Renal cortex interstitium (tissue), 15 donors: Measurements from ENCODE around the gene TTLL10. TPM values are rescaled to one million over a fixed set of nuclear protein-coding genes. Genes with fewer than 3 reads are reported as not detected.

Experiments used
- DNase-seq, 11 donors: peaks; one replicate each; pipeline ENCODE4 v3.0.0-alpha.2; 2013; ENCODE audit warnings: low read depth in 9 of 11, low spot score in 4 of 11; ENCODE audit errors: extremely low read depth in 1 of 11
- long read RNA-seq, 16 experiments: transcript quantifications; one replicate each; lab custom pipeline, GENCODE V29; 2026
- polyA plus RNA-seq, 3 donors: library from polyadenylated mRNA; unstranded; fragments of 120-200 nt; gene quantifications; one replicate each; pipeline ENCODE4 v1.2.1, GENCODE V29; 2013; ENCODE audit not compliant: insufficient read length in 3 of 3

Gene TTLL10, protein sequence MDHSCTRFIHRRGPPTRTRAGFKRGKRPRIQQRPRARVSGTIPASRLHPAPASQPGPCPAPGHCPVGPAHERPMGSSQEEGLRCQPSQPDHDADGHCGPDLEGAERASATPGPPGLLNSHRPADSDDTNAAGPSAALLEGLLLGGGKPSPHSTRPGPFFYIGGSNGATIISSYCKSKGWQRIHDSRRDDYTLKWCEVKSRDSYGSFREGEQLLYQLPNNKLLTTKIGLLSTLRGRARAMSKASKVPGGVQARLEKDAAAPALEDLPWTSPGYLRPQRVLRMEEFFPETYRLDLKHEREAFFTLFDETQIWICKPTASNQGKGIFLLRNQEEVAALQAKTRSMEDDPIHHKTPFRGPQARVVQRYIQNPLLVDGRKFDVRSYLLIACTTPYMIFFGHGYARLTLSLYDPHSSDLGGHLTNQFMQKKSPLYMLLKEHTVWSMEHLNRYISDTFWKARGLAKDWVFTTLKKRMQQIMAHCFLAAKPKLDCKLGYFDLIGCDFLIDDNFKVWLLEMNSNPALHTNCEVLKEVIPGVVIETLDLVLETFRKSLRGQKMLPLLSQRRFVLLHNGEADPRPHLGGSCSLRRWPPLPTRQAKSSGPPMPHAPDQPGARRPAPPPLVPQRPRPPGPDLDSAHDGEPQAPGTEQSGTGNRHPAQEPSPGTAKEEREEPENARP
- polyA plus RNA-seq, result under 1 TPM; 0.30 to 0.88 (median 0.50) TPM
- long read RNA-seq, donor 1, partial matches to known transcripts, result 0 of 1 reads
- long read RNA-seq, donor 1, other reads (novel, unspliced or antisense), result 0 of 1 reads
- long read RNA-seq, donor 2, result 0 reads
- long read RNA-seq, donor 3, result 0 reads
- long read RNA-seq, donor 4, result 0 reads
- long read RNA-seq, donor 5, result 0 reads
- long read RNA-seq, donor 6, result 0 reads
- long read RNA-seq, donor 7, result 0 reads
- long read RNA-seq, donor 8, result 0 reads
- long read RNA-seq, donor 9, result 0 reads
- long read RNA-seq, donor 10, result 0 reads
- long read RNA-seq, donor 11, result 0 reads
- long read RNA-seq, donor 12, result 0 reads
- long read RNA-seq, donor 13, result 0 reads
- long read RNA-seq, donor 14, result 0 reads
- long read RNA-seq, donor 15, result 0 reads
- long read RNA-seq, donor 16, result 0 reads

DNA sequence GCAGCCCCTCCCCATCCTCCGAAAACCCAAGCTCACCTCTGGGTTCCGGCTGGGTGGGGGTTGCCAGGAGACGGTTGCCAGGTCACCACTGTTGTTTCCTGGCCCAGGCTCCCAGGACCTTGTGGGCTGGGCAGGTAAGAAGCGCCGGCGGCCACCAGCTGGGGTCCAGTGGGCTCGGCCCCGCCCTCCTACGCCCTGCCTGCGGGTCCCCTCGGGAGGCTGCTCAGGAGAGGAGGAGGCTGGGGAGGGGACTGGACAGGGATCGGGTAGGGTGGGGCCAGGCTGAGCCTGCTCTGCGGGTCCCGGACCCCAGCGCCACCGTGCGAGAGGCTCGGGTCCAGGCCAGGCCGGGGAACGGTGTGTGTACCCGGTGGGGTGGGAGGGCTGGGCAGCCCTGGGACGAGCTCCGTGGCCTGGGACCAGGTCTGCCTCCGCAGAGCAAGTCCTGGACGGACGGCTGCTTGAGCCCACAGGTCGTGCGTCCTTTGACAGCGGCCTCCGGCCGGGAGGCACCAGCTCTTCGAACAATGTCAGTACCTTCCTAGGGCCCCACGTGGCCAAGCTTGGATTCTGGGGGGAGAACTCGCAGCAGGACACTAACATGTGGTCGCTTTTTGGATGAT, at the start of gene TTLL10:
Gene TTLL10 (plus strand): TSS at position 88 of the 623 bp plus-strand sequence. CDS start 5,336 bp downstream, outside the sequence.
- peak in 5 of 11 donors; percentile 63 to 76 (median 71) for DNase-seq

DNA sequence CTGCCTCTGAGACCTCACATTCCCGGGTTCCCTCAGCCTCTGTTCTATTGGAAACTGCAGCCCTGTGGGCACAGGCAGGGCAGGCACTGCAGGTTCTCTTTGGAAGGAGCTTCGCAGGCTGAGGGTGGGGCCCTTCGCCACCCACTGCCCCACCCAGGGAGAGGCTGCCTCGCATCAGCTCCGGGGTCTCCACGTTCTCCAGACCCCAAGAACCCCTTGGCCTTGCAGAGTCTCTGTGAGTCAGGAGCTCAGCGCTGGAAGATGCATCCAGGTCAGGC, 49.2 kb upstream of the TTLL10 start:
- DNase-seq, result no peak

GRCh38 chr1:1124786-1125642, 48.7 kb upstream of the TTLL10 start:
- DNase-seq, result no peak

- DNase-seq, result no peak
Observed at GRCh38 chr1:1125945-1126344, 47.7 kb upstream of the TTLL10 start.

DNA sequence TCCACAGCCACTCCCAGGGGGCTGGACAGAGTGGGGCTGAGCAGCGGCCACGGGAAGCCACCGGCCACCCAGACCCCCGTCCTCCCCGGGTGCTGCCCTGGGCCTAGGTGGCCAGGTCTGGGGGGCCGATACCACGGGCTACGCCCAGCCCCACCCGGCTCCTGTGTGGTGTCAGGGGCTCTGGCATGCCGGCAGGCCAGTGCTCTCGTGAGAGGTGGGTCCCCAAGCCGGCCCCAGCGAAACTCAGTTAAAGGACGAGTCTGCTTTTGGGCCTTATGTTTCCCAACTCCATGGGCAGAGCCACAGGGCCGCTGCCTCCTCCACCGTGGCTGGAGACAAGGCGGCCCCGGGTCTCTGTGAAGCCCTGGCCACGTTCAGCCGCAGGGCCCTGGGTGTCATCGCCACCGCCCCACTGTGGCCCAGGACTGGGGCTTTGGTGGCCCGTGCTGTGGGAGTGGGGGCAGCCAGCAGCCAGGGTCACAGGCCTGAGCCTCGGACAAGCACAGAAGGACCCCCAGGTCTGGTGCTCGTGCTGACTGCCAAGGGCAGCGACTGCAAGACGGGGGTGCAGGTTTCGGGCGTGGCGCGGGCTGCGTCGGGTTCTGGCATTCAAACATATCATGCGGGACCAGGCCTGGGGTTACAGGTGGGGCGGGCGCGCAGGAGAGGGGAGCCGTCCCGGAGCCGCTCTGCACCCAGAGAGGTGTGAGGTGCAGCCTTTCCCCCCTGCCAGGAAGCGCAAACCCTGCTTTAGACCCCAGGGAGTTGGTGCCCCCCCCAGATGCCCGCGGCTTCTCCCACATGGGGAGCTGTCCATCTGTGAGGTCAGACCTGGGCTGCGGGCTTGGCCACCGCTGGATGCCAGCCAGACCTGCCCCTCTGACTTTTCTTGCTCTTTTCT, 45.9 kb upstream of the TTLL10 start:
- no peak for DNase-seq

DNA sequence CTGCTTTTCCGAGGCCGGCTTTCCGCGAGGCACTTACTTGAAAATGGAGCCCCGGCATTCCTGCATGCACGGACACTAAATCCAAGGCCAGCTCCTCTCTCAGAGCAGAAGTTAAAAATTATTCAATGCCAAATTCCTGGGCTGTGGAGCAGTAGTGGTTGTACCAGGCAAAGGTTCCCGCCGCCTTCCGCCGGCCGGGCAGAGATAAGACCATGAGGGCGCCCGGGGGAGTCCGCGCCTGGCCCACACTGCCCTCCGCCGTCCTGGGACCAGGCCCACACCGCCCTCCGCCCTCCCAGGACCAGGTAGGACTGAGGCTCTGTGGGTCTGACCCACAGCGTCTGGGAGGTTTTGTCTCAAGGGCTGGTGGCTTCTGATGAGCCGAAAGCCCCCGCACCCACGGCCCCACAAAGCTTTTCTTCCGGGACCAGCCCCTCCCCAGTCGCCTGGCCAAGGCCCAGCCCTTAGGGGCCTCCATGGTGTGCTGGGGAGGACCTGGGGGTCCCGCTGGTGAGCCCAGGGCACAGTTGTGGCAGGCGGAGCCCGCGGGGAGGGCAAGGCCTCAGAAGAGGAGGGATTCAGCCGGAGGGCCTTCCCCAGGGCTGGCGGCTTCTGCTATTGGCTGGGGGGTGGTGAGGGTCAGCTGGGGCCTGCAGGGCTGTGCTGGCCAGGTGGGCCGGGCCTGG, 45.1 kb upstream of the TTLL10 start:
- DNase-seq, result no peak

DNA sequence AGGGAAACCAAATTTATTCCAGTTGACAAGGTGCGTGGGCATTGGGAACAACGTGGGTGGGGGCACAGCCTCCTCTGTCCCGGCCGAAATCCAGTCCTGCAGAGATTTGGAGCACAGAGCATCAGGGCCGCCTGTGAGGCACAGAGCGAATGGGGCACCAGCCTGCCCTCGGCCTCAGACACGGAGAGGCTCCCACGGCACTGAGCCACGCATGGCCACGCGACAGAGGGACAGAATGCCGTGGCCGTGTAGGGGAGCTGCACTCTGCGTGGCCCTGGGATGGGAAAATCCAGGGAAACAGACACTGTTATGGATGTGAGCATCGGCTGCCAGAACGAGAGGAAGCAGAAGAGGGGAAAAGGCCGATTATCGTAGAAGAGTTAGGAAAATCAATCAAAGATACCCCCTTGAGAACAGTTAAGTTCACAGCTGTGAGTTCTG, 44.3 kb upstream of the TTLL10 start:
- no peak for DNase-seq

DNA sequence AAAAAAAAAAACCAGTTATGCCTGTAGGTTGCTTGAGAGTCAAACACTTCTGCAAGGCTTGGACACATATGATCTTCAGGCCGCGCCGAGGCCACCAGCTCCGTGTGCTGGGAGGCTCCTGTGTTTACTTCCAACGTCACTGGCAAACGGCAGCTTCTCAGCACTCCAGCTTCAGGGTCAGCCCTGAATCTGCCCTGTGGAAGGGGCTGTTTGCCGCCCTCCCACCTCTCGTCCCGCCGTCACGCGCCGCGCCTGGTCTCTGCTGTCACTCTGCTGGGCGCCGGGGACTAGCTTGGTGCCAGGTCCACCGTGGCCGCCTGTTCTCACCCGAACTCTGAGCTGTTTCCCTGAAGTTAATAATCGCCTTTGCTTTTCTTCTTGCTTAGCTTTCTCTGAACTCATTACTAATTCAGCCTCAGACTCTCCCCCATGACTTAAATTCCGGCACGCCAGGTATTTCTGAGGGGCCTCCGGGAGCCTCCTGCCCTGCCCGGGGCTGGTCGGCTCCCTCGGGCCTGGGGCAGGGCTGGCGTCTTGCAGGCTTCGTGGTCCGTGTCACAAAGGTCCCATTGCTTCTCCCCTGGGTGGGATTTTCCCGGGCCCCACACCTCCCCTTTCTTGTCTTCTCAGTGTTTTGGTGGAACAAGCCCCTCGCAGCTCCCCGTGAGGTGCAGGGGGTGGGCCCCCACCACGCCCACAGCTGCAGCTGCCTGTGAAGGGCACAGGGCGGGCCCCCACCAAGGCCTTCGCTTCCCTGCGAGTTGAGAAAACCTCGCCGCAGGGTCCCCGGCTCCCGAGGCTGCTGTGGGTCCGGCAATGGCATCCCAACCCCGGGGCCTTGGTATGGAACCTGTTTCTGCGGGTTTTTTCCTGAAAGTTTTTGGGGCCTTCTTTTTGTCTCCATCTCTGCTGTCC, 43.2 kb upstream of the TTLL10 start:
- DNase-seq, result peak in 2 of 11 donors; percentile 63 to 68

DNA sequence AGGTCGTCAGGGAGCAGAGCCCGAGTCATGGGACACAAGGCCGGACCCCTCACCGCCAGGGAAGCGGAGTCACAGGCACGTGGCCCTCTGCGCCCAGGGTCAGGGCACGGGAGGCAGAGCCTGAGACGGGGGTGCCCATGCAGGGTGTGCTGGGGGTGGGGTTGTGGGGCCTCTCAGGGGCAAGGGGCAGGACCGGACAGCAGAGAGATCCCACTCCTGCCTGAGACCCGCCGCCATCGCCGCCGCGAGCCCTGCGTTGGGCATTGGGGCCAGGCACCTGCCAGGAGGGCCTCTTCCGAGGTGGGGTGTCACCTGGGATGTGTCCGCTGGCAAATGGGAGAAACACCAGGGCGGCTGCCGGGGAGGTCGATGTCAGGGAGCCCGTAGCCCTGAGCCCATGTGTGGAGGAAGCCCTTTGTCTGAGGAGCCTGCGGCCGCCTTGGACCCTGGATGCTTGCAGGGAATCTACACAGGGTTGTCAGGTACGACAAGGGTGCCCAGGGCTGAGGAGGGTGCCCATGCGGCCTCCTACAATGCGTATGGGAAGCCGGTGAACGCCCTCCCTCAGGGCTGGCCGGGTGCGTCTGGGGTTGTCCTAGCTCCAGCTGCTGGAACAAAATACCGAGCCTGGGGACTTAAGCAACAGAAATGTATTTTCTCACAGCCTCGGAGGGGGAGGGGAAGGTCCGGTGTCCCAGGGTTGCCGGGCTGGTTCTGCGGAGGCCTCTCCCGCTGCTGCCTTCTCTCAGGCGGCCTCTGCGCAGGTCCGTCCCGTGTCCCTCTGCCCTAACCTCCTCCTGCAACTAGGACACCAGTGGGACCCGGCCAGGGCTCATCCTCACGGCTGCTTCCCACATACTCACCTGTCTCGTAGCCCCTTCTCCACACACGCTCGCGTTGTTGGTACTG, 41.4 kb upstream of the TTLL10 start:
- no peak for DNase-seq

- DNase-seq, result no peak
Observed at GRCh38 chr1:1132956-1133750, 40.5 kb upstream of the TTLL10 start.

- DNase-seq, result no peak
Observed at GRCh38 chr1:1134300-1134970, 39.2 kb upstream of the TTLL10 start.

GRCh38 chr1:1135339-1136136, 38.1 kb upstream of the TTLL10 start:
- DNase-seq, result no peak
